Measurements from ENCODE around the gene KRTAP12-1.

The KRTAP12-1 gene, protein sequence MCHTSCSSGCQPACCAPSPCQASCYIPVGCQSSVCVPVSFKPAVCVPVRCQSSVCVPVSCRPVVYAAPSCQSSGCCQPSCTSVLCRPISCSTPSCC

DNA sequence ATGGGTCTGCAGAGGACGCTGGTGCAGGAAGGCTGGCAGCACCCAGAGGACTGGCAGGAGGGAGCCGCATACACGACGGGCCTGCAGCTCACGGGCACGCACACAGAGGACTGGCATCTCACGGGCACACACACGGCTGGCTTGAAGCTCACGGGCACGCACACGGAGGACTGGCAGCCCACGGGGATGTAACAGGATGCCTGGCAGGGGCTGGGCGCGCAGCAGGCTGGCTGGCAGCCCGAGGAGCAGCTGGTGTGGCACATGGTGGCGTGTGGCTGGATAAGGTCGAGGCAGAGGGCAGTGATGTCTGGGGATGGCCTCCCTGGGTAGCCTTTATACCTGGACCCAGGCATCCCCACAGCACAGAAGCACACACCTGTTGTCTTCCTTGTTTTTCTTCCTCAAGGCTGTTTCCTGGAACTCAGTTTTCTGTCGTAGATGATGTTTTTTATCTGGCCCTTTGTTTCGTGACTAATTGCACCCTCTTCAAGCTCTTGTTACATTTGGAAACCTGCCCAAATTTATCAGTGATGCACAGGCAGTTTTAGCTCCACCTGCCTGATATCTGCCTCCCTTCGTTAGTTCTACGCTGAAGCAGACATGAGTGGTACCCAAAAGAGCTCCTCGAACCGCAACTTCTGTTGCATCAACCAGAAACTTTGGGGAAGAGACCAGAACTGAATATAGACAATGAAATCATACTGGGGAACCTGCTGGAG, at the start of gene KRTAP12-1:
Gene KRTAP12-1, minus strand, starts transcription at position 303 of the 719 bp plus-strand sequence. Its CDS starts 40 bp downstream, at position 263.
- DNase-seq (ENCODE audit: low read depth) = no peak

DNA sequence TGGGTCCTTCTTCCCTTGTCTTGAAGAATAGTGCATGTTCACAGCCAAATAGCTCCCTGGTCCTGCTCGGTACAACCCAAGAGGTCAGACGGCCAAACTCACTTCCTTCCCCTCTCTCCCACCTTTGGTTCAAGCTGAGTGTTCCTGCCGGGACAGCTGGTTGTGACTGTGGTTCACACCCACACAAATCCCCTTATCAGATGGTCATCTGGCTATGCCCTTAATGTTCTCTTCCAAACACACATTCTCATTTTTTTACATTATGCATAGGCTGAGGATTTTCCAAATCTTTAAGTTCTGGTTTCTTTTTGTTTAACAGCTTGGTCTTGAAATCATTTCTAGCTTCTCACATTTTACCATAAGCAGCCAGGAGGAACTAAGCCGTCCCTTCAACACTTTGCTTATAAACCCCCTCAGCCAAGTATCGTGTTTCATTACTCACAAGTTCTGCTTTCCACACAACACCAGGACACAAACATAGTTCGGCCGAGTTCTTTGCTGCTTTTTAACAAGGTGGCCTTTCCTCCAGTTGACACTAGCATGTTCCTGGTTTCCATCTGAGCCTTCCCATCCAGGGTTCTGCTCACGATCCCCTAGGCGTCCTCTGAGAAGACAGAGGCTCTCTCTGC, 49.1 kb upstream of the KRTAP12-1 start:
- no peak for DNase-seq (ENCODE audit: low read depth)

DNA sequence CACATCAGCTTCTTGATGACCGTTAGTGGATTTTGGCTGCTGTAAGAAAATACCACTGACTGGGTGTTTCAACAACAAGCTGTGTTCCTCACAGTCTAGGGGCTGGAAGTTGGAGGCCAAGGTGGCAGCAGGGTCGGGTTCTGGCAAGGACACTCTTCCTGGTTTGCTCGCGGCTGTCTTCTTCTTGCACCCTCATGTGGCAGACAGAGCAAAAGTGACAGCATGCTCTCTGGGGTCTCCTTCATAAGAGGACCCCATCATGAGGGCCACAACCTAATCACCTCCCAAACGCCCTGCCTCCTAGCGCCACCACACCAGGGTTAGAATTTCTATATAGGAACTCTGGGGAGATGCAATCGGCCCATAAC, 48.0 kb upstream of the KRTAP12-1 start:
- DNase-seq (ENCODE audit: low read depth) = no peak

DNA sequence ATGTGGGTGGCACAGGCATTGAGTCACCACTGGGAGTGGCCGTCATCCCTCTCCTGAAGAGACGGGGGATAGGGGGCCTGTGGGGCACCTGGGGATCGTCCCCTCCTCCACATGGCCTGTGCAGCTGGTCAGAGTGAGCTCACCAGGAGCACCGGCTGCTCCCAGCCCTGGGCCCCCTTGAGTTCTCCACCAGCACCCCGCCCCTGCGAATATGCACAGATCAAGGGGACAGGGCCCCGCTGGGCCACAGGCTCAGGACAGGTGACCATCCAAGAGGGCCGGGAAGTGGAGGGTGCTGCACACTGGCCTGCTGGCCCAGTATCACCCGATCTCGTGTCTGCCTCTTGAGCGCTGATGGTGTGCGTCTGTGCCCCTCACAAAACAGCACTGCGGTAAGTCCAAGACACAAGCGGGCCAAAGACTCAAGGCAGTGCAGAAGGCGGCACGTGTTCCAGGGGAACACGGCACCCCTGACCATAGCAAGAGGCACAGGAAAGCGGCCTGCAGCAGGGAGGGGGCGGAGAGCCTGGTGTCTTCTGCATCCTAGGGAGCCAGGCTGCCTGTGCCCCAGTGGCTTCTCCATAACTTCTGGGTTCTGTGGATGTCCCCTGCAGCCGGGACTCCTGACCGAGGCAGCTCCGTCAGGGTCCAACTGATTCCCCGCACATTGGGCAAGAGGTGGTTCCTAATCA, 47.5 kb upstream of the KRTAP12-1 start:
- DNase-seq (ENCODE audit: low read depth) = no peak

DNA sequence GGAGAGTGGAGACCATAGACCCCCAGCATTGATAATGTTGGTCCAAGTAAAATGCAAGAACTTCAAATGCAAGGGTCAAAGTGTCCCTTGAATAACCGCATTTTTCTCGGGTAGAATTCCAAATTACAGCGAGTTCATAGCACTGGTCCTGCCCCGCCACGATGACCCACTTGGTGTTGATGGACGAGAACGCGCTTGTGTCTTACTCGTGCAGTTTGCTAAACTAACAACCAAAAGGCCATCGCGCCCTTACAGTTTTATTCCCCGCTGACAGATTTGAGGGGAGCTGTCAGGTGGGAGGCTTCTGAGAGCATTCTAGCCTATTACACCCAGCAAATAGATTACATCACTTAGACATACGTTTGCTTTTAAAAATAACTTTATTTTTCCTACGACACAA, 46.8 kb upstream of the KRTAP12-1 start:
- no peak for DNase-seq (ENCODE audit: low read depth)

DNA sequence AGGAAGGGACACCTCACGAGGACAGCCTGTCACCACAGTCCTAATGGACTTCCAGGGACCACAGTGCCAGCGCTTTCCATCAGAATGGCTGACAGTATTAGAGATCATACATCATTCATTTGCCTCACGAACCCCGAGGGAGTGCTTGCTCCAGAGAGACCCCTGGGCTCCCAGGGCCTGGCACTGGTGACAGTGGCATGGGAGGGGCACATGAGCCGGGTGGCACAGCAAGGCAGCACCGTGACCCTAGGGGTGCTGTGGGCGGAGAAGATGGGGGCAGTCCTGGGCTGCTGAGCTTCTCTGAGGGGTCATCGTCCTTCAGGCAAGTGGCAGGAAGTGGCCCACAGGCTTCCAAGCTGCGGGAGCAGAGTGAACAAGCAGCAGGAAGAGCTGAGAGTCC, 45.8 kb upstream of the KRTAP12-1 start:
- no peak for DNase-seq (ENCODE audit: low read depth)

DNA sequence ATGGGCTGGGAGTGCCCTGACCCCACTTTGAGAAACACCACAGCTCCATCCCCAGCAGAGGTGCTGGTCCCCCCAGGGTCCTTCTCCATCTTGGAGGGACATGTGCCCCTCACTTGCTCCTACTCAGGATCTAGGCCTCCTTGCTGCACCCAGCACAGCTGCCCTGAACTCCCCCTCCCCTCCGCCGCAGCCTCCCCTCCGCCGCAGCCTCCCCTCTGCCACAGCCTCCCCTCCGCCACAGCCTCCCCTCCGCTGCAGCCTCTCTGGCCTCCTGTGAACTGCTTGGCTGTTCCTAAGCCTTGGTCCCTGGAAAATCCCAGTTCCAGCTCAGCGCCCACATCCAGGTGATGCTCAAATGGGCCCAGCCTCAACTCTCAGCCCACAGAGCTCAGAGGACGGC, 45.4 kb upstream of the KRTAP12-1 start:
- DNase-seq (ENCODE audit: low read depth) = no peak

DNA sequence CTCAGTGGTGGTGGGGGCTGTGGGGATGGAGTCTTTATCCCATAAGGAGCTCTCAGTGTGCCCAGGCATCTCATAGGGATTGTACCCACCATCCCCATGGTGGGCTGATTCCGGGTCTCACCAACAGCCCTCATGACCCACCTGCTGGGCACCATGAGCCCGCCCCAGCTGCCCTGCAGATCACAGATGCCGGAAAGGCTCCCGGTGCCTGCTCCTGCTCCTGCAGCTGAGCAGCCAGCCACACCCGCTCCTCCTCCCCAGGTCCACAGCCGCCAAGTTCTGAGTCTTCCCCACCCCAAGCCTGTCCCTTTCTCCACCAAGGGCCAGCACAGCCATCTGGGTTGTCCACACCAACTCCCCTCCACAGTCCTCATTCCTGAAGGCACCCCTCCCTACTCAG, 44.9 kb upstream of the KRTAP12-1 start:
- no peak for DNase-seq (ENCODE audit: low read depth)

DNA sequence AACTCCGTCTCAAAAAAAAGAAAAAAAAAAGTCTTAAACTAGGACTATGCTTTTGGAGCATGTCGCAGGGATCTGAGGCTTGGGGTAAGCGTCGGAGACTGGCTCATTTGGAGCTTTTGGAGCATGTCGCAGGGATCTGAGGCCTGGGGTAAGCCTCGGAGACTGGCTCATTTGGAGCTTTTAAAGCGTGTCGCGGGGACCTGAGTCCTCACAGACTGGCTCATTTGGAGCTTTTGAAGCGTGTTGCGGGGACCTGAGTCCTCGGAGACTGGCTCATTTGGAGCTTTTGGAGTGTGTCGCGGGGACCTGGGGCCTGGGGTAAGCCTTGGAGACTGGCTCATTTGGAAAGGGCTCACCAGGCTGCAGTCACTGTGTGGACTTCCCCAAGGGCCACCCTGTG, 43.0 kb upstream of the KRTAP12-1 start:
- DNase-seq (ENCODE audit: low read depth) = no peak

DNA sequence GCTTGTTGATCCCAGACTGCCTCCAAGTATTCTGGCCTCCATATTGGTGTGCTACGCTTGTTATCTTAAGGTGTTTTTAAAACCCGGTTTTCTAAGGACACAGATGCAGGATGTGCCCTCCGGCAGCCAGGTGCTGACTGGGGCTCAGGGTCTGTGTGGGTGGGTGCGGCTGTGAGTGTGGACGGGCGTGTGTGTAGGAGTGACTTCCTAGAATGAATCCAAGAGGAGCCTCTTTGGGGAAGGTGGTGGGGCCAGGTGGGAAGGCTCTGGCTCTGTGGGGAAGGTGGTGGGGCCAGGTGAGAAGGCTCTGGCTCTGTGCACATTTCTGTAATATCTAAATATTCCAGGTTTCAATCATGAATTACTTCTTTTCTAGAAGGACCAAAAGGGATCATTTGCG, 42.2 kb upstream of the KRTAP12-1 start:
- no peak for DNase-seq (ENCODE audit: low read depth)

DNA sequence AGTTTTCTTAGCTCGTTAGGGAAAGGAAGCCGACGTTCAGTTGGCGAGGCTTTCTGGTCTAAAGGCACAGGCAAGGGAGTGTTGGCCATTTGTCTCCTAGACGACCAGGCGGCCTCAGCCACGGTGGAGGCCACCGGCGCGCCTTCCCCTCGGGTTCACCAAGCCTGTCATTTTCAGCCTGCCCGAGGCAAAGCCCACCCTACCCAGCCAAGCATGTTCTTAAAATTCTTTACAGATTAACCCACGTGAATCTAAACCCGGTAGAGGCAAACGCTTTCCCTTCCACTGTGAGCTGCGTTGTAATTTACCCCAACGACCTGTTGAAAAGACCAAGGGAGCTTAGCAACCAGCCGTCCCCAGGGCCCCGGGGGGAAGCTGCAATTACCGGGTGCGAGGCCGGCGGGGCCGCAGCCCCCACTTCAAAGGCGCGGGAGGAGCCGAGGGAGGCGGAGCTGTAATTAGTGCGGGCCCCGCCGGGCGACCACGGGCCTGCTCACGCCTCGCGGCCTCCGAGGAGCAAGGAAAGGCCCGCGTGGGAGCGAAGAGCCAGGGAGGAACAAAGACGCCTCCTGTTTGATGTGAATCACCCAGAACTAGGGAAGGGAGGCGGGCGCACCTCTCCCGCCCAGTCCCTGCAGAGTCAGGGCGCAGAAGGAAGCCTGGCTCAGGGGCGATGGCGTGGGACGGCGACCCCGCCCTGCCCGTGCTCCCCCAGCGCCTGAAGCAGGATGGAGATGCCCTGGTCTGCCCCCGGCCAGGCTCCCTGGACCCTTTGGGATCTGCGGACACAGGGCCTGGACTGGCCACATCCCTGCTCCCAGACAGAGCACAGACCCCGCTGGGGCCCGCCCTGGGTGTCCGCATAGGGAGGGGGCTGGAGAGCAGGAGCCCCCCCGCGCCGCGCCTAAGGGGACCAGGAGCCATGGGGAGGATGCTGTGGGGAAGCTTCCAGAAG, 41.5 kb upstream of the KRTAP12-1 start:
- no peak for DNase-seq (ENCODE audit: low read depth)

DNA sequence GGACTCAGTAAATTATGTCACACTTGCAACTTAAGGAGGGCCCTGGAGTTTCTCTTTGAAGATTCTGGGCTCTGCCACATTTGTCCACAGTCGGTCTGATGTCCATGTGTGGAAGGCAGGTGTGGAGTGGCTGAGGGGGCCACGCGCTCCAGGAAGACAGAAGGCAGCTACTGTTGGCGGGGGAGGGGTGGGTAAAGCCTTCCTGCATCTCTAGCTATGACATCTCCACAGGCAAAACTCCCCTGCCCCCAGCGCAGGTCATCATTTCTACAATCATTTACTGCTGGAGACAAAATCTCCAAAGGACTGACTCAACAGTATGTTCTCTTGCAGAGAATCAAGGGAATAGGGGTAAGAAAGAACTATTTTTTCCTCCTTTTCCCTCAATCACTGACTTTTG, 40.8 kb upstream of the KRTAP12-1 start:
- DNase-seq (ENCODE audit: low read depth) = no peak

DNA sequence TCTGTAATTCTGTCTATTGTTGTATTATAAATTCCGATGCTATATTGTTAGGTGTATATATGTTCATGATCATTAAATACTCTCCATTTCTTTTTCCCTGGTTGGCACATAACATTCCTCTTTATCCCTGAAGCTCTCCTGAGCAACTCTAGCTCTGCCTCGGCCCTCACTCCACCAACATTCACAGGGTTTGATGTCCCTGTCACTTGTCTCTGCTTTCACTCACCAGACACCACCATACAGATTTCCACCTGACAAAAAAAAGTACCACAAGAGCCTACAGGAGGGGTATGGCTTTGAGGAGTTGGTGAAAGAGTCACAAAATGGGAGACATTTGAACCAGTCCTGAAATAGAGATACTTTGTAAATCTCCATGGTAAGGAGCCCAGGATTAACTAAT, 38.2 kb upstream of the KRTAP12-1 start:
- no peak for DNase-seq (ENCODE audit: low read depth)

DNA sequence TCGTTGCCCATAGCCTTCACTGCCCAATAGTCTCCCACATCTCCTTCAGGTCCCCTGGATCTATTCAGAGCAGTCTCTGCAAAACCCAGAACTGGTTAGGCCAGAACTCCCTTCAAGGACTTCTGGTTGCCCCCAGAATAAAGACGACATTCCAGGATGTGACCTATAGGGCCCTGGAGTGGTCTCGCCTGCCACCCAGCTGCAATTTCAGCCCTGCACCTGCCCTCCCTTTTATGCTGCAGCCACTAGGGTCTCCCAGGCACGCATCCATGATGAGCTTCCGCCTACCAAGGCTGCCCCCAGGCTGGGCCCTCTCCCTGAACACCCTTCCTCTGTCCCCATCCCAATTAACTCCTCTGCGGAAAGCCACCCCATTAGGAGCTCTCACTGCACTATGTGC, 36.6 kb upstream of the KRTAP12-1 start:
- no peak for DNase-seq (ENCODE audit: low read depth)

DNA sequence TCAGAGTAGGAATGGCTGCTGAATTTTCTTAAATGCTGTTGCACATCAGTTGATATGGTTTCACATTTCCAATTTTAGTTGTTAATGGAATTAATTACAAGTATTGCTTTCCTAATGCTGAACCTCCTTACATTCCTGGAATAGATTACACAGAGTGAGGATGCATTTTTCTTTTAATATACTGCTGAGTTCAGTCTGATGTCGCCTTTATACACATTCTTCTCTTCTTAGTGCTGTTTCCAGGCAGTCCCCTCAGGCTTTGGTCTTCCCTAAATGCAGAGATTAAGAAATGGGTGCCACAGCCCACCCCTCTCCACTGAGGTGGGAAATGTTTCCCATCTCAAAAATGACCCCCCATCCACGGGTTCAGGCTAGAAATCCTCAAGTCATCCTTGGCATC, 36.1 kb upstream of the KRTAP12-1 start:
- DNase-seq (ENCODE audit: low read depth) = no peak

DNA sequence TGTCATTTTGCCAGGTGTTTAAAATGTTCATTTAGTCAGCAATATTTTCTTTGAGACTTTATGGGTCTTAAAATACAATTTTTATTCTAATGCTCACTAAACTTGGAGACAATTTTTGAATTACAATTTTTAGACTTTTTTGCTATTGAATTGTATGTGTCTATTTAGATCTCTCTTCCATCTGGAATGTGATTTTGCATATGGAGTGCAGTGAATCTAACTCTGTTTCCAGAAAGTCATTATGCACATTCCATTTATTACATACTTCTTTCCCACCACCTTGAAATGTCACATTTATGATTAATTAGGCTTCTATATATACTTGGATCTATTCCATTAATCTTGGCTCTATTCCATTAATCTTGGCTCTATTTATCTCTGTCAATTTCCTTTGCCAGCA, 35.0 kb upstream of the KRTAP12-1 start:
- no peak for DNase-seq (ENCODE audit: low read depth)

DNA sequence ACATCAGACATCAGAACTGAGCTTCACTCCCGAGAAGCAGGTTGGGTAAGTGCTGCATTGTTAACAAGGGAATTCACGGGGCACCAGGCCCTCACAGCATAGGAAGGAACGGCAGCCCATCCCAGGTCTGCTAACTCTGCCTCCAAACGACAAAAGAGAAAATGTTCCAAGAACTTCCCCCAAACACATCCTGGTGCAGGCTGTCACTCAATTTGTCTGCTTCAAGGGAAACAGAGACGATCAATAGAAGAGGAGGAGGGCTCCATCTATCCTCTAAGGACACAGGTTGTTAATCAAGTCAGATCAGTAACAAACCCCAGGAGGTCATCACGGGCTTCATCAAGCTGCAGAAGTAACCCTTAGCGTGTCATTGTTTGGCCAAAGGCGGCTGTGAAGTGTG, 32.9 kb upstream of the KRTAP12-1 start:
- no peak for DNase-seq (ENCODE audit: low read depth)

DNA sequence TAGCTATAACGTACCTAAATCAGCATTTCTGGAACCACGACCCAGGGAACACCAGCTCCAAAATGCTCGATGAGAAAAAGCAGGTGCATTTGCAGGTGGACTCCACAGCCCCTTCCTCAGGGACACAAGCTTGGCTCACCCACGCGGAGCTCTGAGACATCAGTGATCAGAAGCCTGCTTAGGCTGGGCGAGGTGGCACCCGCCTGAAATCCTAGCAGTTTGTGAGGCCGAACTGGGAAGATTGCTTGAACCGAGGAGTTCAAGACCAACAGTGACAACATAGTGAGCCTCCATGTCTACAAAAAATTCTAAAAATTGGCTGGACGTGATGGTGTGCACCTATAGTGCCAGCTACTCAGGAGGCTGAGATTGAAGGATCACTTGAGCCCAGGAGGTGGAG, 31.9 kb upstream of the KRTAP12-1 start:
- no peak for DNase-seq (ENCODE audit: low read depth)

DNA sequence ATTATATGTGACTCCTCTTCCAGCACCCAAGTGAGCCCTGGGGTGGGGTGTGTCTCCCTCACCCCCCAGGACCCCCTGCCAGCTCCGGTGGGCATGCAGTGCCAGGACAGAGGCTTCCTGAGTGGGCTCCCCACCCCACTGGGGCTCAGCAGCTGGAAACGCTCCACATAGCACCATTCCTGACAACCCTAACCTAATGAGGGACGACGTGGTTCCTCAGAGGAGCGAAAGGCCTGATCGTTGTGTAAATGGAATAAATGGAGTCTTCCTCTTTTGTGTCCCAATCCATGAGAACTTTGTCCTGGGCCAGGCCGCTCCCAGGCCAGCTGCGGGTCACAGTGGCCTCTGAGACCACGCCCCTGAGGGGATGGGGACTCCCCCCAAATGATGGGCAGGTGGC, 31.2 kb upstream of the KRTAP12-1 start:
- no peak for DNase-seq (ENCODE audit: low read depth)

DNA sequence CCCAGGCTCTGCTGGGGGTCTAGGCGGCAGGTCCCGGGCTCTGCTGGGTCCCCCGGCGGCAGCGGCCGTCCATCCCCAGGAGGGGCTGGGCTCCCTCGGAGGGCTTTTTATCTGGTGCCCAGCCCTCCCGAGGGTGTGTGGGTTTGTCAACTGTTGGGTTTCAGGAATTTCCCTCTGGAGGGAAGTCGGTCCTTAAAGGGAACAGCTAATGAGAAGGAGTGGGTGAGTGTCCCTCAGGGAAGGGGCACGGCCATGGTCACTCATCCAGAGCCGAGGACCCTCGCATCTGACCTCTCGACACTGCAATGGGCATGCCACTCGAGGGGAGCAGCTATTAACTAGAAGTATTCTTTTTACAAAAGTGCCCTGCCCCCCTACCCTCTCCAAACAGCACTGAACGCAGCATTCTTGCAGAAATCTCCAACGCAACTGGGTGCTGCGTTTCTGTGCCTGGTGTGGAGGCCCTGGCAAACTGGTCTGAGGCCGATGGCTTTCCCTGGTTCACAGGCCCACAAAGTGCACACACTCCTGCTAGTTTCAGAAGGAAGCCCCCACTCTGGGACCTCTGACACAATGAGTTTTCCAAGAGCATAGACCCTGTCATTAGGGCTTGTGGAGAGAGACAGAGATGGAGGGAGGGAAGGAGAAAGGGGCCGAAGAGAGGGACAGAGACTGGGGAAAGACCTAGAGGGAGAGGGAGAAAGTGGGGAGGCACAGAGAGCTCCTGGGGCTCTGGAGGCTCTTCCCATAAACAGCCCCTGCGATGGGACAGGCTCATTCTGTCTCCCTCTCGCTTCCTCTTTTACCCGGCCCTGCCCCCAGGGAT, 30.5 kb upstream of the KRTAP12-1 start:
- DNase-seq (ENCODE audit: low read depth) = no peak
